DOHH2 (cell line): Measurements from ENCODE around the gene ZNF317.

ENCODE experiments used
- H3F3A ChIP-seq: fragments of 200-600 bp; sonication (generic), shearing (Covaris generic); 2 replicates; pipeline ENCODE4 v1.6.0; 2016; ENCODE audit warnings: antibody characterized with exemption, mild to moderate bottlenecking; ENCODE audit not compliant: control insufficient read depth, insufficient read depth
- H3K27ac ChIP-seq: fragments of 200-600 bp; sonication (generic); 2 replicates; pipeline ENCODE4 v1.5.1; 2014; ENCODE audit warnings: low read depth, mild to moderate bottlenecking, low read length, moderate library complexity
- H3K27me3 ChIP-seq: fragments of 200-600 bp; sonication (generic); 2 replicates; pipeline ENCODE4 v1.6.1; 2014; ENCODE audit warnings: mild to moderate bottlenecking, low read length, mixed read lengths; ENCODE audit not compliant: control insufficient read depth
- H3K36me3 ChIP-seq: fragments of 200-600 bp; sonication (generic); 2 replicates; pipeline ENCODE4 v1.6.1; 2014; ENCODE audit warnings: mild to moderate bottlenecking, low read length, moderate library complexity, mixed read lengths; ENCODE audit not compliant: control insufficient read depth
- H3K4me1 ChIP-seq: fragments of 200-600 bp; sonication (generic); 2 replicates; pipeline ENCODE4 v1.6.1; 2014; ENCODE audit warnings: mild to moderate bottlenecking, low read length, mixed read lengths; ENCODE audit not compliant: control insufficient read depth
- H3K4me2 ChIP-seq: fragments of 200-600 bp; sonication (generic); 2 replicates; pipeline ENCODE4 v1.6.0; 2014; ENCODE audit warnings: mild to moderate bottlenecking, low read length, moderate library complexity
- H3K4me3 ChIP-seq: fragments of 200-600 bp; sonication (generic); 2 replicates; pipeline ENCODE4 v1.5.1; 2014; ENCODE audit warnings: mild to moderate bottlenecking, low read length, mixed read lengths
- H3K79me2 ChIP-seq: fragments of 200-600 bp; sonication (generic); 2 replicates; pipeline ENCODE4 v1.6.1; 2014; ENCODE audit warnings: mild to moderate bottlenecking, low read length, mixed read lengths; ENCODE audit not compliant: control insufficient read depth
- H3K9me2 ChIP-seq: fragments of 200-600 bp; sonication (generic); replicated peaks from 2 replicates; pipeline ENCODE4 v1.6.1; 2014; ENCODE audit warnings: mild to moderate bottlenecking, low read length, mixed read lengths; ENCODE audit not compliant: control insufficient read depth
- H3K9me3 ChIP-seq: fragments of 200-600 bp; sonication (generic); 2 replicates; pipeline ENCODE4 v1.6.1; 2014; ENCODE audit warnings: antibody characterized with exemption, low read length, mixed read lengths; ENCODE audit not compliant: control insufficient read depth, insufficient read depth
- H4K20me1 ChIP-seq: fragments of 200-600 bp; sonication (generic); 2 replicates; pipeline ENCODE4 v1.6.0; 2014; ENCODE audit warnings: low read depth, mild to moderate bottlenecking, antibody characterized with exemption, low read length, moderate library complexity; ENCODE audit not compliant: control insufficient read depth, insufficient read depth
- CTCF ChIP-seq: fragments of 200-600 bp; sonication (generic); IDR thresholded peaks from one replicate; pipeline ENCODE4 v1.5.1; 2014; ENCODE audit warnings: antibody characterized with exemption, mild to moderate bottlenecking, low read depth, low read length; ENCODE audit not compliant: poor library complexity, severe bottlenecking
- EZH2phosphoT487 ChIP-seq: fragments of 200-600 bp; sonication (generic); IDR thresholded peaks from 2 replicates; pipeline ENCODE4 v1.6.1; 2017; ENCODE audit warnings: borderline replicate concordance, mild to moderate bottlenecking, antibody characterized with exemption, low read length, moderate library complexity, mixed read lengths

Gene ZNF317

GRCh38 chr19:9156304-9156703 is 16.1 kb downstream of the ZNF317 start:
- no peak overlapping the region for H3K4me3 ChIP-seq
- H3F3A ChIP-seq = no peaks in the 10 kb centered on the region
- H3K9me2 ChIP-seq = no peaks in the 10 kb centered on the region
- peaks cover 8% of the 10 kb centered on the region; the same call in 1 of the 2 replicates for H3K9me3 ChIP-seq
- no peaks in the 10 kb centered on the region for H3K27me3 ChIP-seq
- no peak overlapping the region for H3K4me2 ChIP-seq
- peaks cover 64% of the 10 kb centered on the region for H3K79me2 ChIP-seq
- no peak for TF ChIP-seq EZH2phosphoT487
- no peak for TF ChIP-seq CTCF
- peaks cover 10% of the 10 kb centered on the region; the same call in 1 of the 2 replicates for H4K20me1 ChIP-seq
- peaks cover 94% of the 10 kb centered on the region for H3K36me3 ChIP-seq
- no peak overlapping the region for H3K27ac ChIP-seq
- peaks cover 13% of the 10 kb centered on the region for H3K4me1 ChIP-seq

GRCh38 chr19:9159891-9160290 is 19.7 kb downstream of the ZNF317 start:
- Histone ChIP-seq H3K4me2 (no peak overlapping the region), H3K9me2 (no peaks in the 10 kb centered on the region), H3F3A (no peaks in the 10 kb centered on the region), H3K27me3 (no peaks in the 10 kb centered on the region), H3K36me3 (peaks cover 91% of the 10 kb centered on the region), H3K9me3 (no peaks in the 10 kb centered on the region), H3K27ac (no peak overlapping the region), H3K4me3 (no peak overlapping the region), H3K4me1 (peaks cover 13% of the 10 kb centered on the region), H4K20me1 (peaks cover 6% of the 10 kb centered on the region), H3K79me2 (peaks cover 28% of the 10 kb centered on the region)
- TF ChIP-seq EZH2phosphoT487 = no peak

- Histone ChIP-seq H3K4me3 (no peak overlapping the region), H3K36me3 (peaks cover 82% of the 10 kb centered on the region), H4K20me1 (no peaks in the 10 kb centered on the region; the same call in 1 of the 2 replicates), H3K9me3 (no peaks in the 10 kb centered on the region), H3K9me2 (no peaks in the 10 kb centered on the region), H3K4me1 (peaks cover 1% of the 10 kb centered on the region; the same call in 1 of the 2 replicates), H3K27me3 (no peaks in the 10 kb centered on the region), H3K27ac (no peak overlapping the region), H3F3A (no peaks in the 10 kb centered on the region), H3K79me2 (peaks cover 13% of the 10 kb centered on the region), H3K4me2 (no peak overlapping the region)
- TF ChIP-seq EZH2phosphoT487 (no peak), CTCF (no peak)
Measured at GRCh38 chr19:9161427-9161826, 21.2 kb downstream of the ZNF317 start.

- H3K9me2 ChIP-seq = no peaks in the 10 kb centered on the region
- H3K4me1 ChIP-seq = no peaks in the 10 kb centered on the region
- H3K9me3 ChIP-seq = no peaks in the 10 kb centered on the region
- no peak overlapping the region for H3K4me3 ChIP-seq
- H3K36me3 ChIP-seq = peaks cover 53% of the 10 kb centered on the region
- TF ChIP-seq CTCF (no peak), EZH2phosphoT487 (no peak)
- H3K4me2 ChIP-seq = no peak overlapping the region
- H3K27ac ChIP-seq = no peak overlapping the region
- H3K79me2 ChIP-seq = no peaks in the 10 kb centered on the region
- no peaks in the 10 kb centered on the region for H3F3A ChIP-seq
- H4K20me1 ChIP-seq = no peaks in the 10 kb centered on the region; the same call in 1 of the 2 replicates
- no peaks in the 10 kb centered on the region for H3K27me3 ChIP-seq
Measured at GRCh38 chr19:9165261-9165660, 25.1 kb downstream of the ZNF317 start.
